WERI-Rb-1 (cell line): Measurements from ENCODE around the gene PAX2.

Experiments
- DNase-seq: peaks from one replicate; pipeline ENCODE4 v3.0.0-alpha.2; 2020
- H3K27ac ChIP-seq: fragments of 250-450 bp; sonication (Bioruptor Pico); 2 replicates; pipeline ENCODE4 v1.5.1; 2020; ENCODE audit warnings: mild to moderate bottlenecking, moderate library complexity
- H3K27me3 ChIP-seq: fragments of 250-450 bp; sonication (Bioruptor Pico); 2 replicates; pipeline ENCODE4 v1.5.1; 2021; ENCODE audit warnings: mild to moderate bottlenecking, low read depth, moderate library complexity; ENCODE audit not compliant: insufficient read depth, severe bottlenecking
- H3K36me3 ChIP-seq: fragments of 250-450 bp; sonication (Bioruptor Pico); 2 replicates; pipeline ENCODE4 v1.5.1; 2020; ENCODE audit warnings: mild to moderate bottlenecking, moderate library complexity
- H3K4me3 ChIP-seq: 2 replicates; pipeline ENCODE4 v1.5.1; 2011; ENCODE audit warnings: low read depth, mild to moderate bottlenecking, control low read depth, low read length
- H3K9me3 ChIP-seq: fragments of 250-450 bp; sonication (Bioruptor Pico); 2 replicates; pipeline ENCODE4 v1.5.1; 2021; ENCODE audit warnings: mild to moderate bottlenecking, moderate library complexity; ENCODE audit not compliant: severe bottlenecking
- TF ChIP-seq, protein P1 (sequence below): IDR thresholded peaks from 2 replicates; pipeline ENCODE4 v1.5.1; 2011; ENCODE audit warnings: low read depth, mild to moderate bottlenecking, control low read depth, inconsistent platforms, low read length

Gene PAX2

GRCh38 chr10:100868382-100868781 is 123.0 kb downstream of the PAX2 start:
- no peak for DNase-seq
- Histone ChIP-seq H3K36me3 (no peaks in the 10 kb centered on the region), H3K27me3 (peaks cover 32% of the 10 kb centered on the region), H3K9me3 (no peaks in the 10 kb centered on the region), H3K4me3 (no peak overlapping the region), H3K27ac (no peak overlapping the region)
- TF ChIP-seq, protein P1, sequence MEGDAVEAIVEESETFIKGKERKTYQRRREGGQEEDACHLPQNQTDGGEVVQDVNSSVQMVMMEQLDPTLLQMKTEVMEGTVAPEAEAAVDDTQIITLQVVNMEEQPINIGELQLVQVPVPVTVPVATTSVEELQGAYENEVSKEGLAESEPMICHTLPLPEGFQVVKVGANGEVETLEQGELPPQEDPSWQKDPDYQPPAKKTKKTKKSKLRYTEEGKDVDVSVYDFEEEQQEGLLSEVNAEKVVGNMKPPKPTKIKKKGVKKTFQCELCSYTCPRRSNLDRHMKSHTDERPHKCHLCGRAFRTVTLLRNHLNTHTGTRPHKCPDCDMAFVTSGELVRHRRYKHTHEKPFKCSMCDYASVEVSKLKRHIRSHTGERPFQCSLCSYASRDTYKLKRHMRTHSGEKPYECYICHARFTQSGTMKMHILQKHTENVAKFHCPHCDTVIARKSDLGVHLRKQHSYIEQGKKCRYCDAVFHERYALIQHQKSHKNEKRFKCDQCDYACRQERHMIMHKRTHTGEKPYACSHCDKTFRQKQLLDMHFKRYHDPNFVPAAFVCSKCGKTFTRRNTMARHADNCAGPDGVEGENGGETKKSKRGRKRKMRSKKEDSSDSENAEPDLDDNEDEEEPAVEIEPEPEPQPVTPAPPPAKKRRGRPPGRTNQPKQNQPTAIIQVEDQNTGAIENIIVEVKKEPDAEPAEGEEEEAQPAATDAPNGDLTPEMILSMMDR: no peak

GRCh38 chr10:100869399-100869798 is 124.0 kb downstream of the PAX2 start:
- Histone ChIP-seq H3K9me3 (no peaks in the 10 kb centered on the region), H3K27me3 (peaks cover 32% of the 10 kb centered on the region), H3K27ac (no peak overlapping the region), H3K36me3 (no peaks in the 10 kb centered on the region), H3K4me3 (no peak overlapping the region)
- TF ChIP-seq, protein P1: no peak
- no peak for DNase-seq

DNA sequence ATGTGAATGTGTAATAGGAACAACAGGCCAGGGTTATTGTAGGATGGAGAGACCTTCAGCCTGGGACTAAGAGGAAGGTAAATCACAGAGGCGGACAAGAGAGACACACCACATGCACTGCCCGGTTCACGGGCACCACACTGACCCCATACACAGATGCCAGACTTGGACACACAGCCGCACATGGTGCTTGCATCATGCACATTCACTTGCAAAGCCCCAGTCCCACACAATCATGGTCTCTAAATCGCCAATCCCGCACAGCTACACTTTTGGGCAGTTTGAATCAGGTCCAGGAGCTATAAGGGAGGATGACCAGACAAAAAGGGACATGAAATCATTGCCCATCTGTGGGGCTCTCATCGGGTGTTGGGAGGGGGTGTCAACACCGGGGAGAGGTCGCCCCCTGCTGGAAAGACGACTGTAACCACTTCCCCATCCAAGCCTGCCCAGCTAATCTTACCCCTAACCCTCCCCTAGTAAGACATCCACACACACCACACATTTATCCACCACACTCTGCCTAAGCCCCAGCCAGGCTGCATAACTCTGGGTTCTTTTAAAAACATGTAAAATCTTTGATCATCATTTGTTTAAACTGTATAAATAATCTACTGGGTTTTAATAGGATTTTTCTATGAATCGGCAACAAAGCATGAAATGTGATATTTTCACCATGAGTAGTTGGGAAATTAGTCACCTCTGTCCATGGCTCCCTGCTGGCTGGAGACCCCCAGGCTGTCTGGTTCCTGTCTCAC is 126.8 kb downstream of the PAX2 start:
- Histone ChIP-seq H3K36me3 (no peaks in the 10 kb centered on the region), H3K27ac (no peak overlapping the region), H3K4me3 (no peak overlapping the region), H3K9me3 (no peaks in the 10 kb centered on the region), H3K27me3 (peaks cover 12% of the 10 kb centered on the region)
- DNase-seq: peak; percentile 83
- TF ChIP-seq, protein P1: peak; percentile 91

GRCh38 chr10:100873146-100873826 is 127.9 kb downstream of the PAX2 start:
- Histone ChIP-seq H3K27me3 (peaks cover 3% of the 10 kb centered on the region), H3K36me3 (no peaks in the 10 kb centered on the region), H3K4me3 (no peak overlapping the region), H3K9me3 (no peaks in the 10 kb centered on the region), H3K27ac (no peak overlapping the region)
- TF ChIP-seq, protein P1: no peak
- DNase-seq: no peak

DNA sequence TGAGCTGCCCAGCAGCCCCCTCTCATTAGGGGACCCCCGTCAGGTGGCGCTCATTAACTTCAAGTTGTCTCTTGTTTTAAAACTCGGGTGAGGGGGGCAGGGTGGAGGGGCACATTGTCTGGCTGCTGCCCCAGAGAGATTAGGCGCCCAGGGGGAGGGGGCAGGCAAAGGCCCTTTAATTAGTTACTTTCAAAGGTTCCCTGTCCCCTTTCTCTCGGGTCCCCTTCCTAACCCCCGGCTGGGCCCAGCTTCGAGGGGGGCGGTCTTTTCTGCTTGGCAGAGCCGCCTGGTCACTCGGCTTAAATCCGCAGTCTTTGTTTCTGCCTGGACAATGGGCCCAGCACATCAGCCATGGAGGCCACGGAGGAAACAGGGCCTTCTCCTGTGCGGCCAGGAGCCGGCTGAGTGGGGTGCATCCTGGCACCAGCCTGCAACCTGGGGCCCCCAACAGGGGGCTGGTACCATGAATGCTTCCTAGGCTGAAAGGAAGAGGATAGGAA is 128.5 kb downstream of the PAX2 start:
- H3K4me3 ChIP-seq: no peak overlapping the region
- no peaks in the 10 kb centered on the region for H3K9me3 ChIP-seq
- no peak overlapping the region for H3K27ac ChIP-seq
- H3K36me3 ChIP-seq: no peaks in the 10 kb centered on the region
- peaks cover 3% of the 10 kb centered on the region for H3K27me3 ChIP-seq
- TF ChIP-seq, protein P1: no peak
- no peak for DNase-seq
